H1 (cell line): ENCODE data around the gene UBN2. TPM values are rescaled to one million over a fixed set of nuclear protein-coding genes. Genes with fewer than 3 reads are reported as not detected.

Experiments
- BRCA1 ChIP-seq: IDR thresholded peaks from 2 replicates; pipeline ENCODE4 v1.6.1; 2012; ENCODE audit warnings: low read depth, low read length, improper control_type of control experiment
- RXRA ChIP-seq: IDR thresholded peaks from 2 replicates; pipeline ENCODE4 v1.6.1; 2011; ENCODE audit warnings: low read depth, mild to moderate bottlenecking, low read length, moderate library complexity; ENCODE audit not compliant: insufficient read depth
- polyA plus RNA-seq, 7 experiments: library from polyadenylated mRNA; depleted of rRNA in 3 of 7; stranded (reverse) in 5 of 7; unstranded in 2 of 7; fragments of >200 nt in 5 of 7; fragments of 200-250 nt in 2 of 7; gene quantifications; 1 replicate in 5 of 7; 2 replicates in 1 of 7; 4 replicates in 1 of 7; pipeline versions ENCODE4 v1.2.1 to v1.2.3, GENCODE V29; 2011 to 2013; ENCODE audit warnings: missing spikeins in 2 of 7, mixed read lengths in 2 of 7
- total RNA-seq: library from RNA; stranded (reverse); fragmentation: NEBNext Ultra II Directional; extraction: Animal tissue kit (Norgen Biotek cat#: 25700); gene quantifications from 2 replicates; pipeline ENCODE4 v1.2.1, GENCODE V29; 2021

UBN2 gene
- total and polyA plus RNA-seq, 2 of the 8 experiments (the other 6 are each of a cell fraction or from before 2014, with no cell fraction given): 4.1 to 39.6 TPM

DNA sequence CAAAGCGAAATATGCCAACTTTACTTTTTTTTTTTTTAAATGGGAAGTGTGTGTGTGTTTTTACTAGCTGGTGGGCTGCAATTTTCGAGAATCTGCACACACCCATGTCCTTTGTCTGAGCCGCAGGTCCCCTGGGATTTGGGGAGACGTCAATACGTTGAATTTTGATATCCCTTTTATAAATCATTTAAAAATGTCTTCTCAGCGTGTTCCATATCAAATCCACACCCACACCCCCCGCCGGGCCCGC, 109.7 kb downstream of the UBN2 start (continued):
- TF ChIP-seq RXRA (no peak), BRCA1 (no peak)
